ENCODE data around the gene COL11A2.

Gene COL11A2

GRCh38 chr6:33213166-33213988 is 21.1 kb upstream of the COL11A2 start:
- no peak for DNase-seq (ENCODE audit: extremely low read depth, insufficient read length)
- H3K4me3 ChIP-seq (replicated peaks; ENCODE audit: low read depth, low read length), result no peak overlapping the region
- H3K27me3 ChIP-seq (replicated peaks; ENCODE audit: control insufficient read depth, insufficient read depth, low read length), result peaks cover 2% of the 10 kb centered on the region
- H3K36me3 ChIP-seq (ENCODE audit: control insufficient read depth, insufficient read depth, low read length), result peaks cover 4% of the 10 kb centered on the region
- TF ChIP-seq, protein P1, sequence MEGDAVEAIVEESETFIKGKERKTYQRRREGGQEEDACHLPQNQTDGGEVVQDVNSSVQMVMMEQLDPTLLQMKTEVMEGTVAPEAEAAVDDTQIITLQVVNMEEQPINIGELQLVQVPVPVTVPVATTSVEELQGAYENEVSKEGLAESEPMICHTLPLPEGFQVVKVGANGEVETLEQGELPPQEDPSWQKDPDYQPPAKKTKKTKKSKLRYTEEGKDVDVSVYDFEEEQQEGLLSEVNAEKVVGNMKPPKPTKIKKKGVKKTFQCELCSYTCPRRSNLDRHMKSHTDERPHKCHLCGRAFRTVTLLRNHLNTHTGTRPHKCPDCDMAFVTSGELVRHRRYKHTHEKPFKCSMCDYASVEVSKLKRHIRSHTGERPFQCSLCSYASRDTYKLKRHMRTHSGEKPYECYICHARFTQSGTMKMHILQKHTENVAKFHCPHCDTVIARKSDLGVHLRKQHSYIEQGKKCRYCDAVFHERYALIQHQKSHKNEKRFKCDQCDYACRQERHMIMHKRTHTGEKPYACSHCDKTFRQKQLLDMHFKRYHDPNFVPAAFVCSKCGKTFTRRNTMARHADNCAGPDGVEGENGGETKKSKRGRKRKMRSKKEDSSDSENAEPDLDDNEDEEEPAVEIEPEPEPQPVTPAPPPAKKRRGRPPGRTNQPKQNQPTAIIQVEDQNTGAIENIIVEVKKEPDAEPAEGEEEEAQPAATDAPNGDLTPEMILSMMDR (IDR thresholded peaks at IDR 0.05; ENCODE audit: insufficient read depth, low read length, poor library complexity, severe bottlenecking), result no peak

DNA sequence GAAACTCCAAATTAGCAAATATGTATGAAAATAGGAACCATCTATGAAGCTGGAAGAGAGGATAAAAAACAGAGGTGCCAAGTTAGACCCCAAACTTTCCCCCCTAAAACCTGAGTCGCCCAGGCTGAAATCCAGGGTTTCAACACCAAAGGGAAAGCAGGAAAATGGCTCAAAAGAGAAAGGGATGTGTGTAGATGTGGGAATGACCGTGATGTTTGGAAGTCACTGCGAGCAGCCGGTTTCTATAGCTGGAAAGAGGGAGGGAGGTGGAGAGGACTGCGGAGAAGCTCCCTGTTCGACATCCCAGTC is 20.5 kb upstream of the COL11A2 start:
- Histone ChIP-seq H3K36me3 (ENCODE audit: control insufficient read depth, insufficient read depth, low read length) (peaks cover 4% of the 10 kb centered on the region), H3K27me3 (replicated peaks; ENCODE audit: control insufficient read depth, insufficient read depth, low read length) (peaks cover 2% of the 10 kb centered on the region), H3K4me3 (replicated peaks; ENCODE audit: low read depth, low read length) (no peak overlapping the region)
- TF ChIP-seq, protein P1 (IDR thresholded peaks at IDR 0.05; ENCODE audit: insufficient read depth, low read length, poor library complexity, severe bottlenecking), result no peak
- DNase-seq (ENCODE audit: extremely low read depth, insufficient read length), result no peak

DNA sequence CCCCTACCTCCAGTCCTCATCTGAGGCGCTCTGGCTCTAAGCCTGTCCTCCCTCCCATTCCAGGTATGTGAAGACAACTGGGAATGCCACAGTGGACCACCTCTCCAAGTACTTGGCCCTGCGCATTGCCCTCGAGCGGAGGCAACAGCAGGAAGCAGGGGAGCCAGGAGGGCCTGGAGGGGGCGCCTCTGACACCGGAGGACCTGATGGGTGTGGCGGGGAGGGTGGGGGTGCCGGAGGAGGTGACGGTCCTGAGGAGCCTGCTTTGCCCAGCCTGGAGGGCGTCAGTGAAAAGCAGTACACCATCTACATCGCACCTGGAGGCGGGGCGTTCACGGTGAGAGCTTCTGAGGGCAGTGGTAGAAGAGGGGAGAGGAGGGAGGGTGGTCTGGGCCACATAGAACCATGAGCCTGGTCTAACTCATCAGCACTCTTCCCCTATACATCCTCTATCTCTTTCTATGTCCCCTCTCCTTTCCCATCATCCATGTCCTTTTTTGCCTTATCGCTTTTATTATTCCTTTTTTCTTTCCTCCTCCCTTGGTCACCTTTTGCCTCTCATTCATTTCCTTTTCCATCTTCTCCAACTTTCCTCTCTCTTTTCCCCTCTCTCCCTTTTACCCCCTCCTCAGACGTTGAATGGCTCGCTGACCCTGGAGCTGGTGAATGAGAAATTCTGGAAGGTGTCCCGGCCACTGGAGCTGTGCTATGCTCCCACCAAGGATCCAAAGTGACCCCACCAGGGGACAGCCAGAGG is 19.6 kb upstream of the COL11A2 start:
- H3K36me3 ChIP-seq (ENCODE audit: control insufficient read depth, insufficient read depth, low read length), result peaks cover 4% of the 10 kb centered on the region
- no peak for DNase-seq (ENCODE audit: extremely low read depth, insufficient read length)
- H3K27me3 ChIP-seq (replicated peaks; ENCODE audit: control insufficient read depth, insufficient read depth, low read length), result peaks cover 2% of the 10 kb centered on the region
- H3K4me3 ChIP-seq (replicated peaks; ENCODE audit: low read depth, low read length), result no peak overlapping the region
- TF ChIP-seq, protein P1 (IDR thresholded peaks at IDR 0.05; ENCODE audit: insufficient read depth, low read length, poor library complexity, severe bottlenecking), result no peak

- TF ChIP-seq, protein P1 (IDR thresholded peaks at IDR 0.05; ENCODE audit: insufficient read depth, low read length, poor library complexity, severe bottlenecking), result no peak
- Histone ChIP-seq H3K27me3 (replicated peaks; ENCODE audit: control insufficient read depth, insufficient read depth, low read length) (peaks cover 2% of the 10 kb centered on the region), H3K4me3 (replicated peaks; ENCODE audit: low read depth, low read length) (no peak overlapping the region), H3K36me3 (ENCODE audit: control insufficient read depth, insufficient read depth, low read length) (peaks cover 4% of the 10 kb centered on the region)
- DNase-seq (ENCODE audit: extremely low read depth, insufficient read length), result no peak
Measured at GRCh38 chr6:33211136-33211535, 18.9 kb upstream of the COL11A2 start.

- H3K36me3 ChIP-seq (ENCODE audit: control insufficient read depth, insufficient read depth, low read length), result peaks cover 4% of the 10 kb centered on the region
- no peak for DNase-seq (ENCODE audit: extremely low read depth, insufficient read length)
- TF ChIP-seq, protein P1 (IDR thresholded peaks at IDR 0.05; ENCODE audit: insufficient read depth, low read length, poor library complexity, severe bottlenecking), result no peak
- no peak overlapping the region for H3K4me3 ChIP-seq (replicated peaks; ENCODE audit: low read depth, low read length)
- H3K27me3 ChIP-seq (replicated peaks; ENCODE audit: control insufficient read depth, insufficient read depth, low read length), result peaks cover 2% of the 10 kb centered on the region
Measured at GRCh38 chr6:33209856-33210255, 17.6 kb upstream of the COL11A2 start.
